Measurements from ENCODE around the gene RBP5.

Gene RBP5

GRCh38 chr12:7145671-7146070 is 17.0 kb upstream of the RBP5 start:
- DNase-seq (ENCODE audit: low spot score) = no peak

- peak; percentile 48 for DNase-seq (ENCODE audit: low spot score)
Measured at GRCh38 chr12:7144414-7145120, 15.9 kb upstream of the RBP5 start.

- no peak for DNase-seq (ENCODE audit: low spot score)
Measured at GRCh38 chr12:7143564-7143963, 14.9 kb upstream of the RBP5 start.

DNA sequence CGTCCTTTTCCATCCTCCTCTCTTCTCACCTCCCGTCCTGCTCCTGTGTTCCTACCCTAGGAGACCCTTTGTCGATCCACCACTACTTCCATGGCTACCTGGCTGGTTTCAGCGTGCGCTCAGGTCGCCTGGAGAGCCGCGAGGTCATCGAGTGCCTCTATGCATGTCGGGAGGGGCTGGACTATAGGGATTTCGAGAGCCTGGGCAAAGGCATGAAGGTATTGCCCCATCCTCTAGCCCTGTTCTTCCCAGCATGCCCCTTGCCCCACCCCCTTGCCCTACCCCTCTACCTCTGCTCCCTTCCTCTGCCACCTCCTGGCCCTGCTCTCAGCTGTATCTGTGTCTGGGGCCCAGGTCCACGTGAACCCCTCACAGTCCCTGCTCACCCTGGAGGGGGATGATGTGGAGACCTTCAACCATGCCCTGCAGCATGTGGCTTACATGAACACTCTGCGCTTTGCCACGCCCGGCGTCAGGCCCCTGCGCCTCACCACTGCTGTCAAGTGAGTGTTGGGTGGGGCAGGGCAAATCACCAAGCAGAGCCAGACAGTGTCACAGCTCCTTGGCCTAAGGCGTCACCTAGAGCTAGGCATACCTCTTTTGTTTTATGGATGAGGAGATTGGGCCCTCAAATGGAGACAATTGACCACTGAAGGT is 14.2 kb upstream of the RBP5 start:
- no peak for DNase-seq (ENCODE audit: low spot score)

DNA sequence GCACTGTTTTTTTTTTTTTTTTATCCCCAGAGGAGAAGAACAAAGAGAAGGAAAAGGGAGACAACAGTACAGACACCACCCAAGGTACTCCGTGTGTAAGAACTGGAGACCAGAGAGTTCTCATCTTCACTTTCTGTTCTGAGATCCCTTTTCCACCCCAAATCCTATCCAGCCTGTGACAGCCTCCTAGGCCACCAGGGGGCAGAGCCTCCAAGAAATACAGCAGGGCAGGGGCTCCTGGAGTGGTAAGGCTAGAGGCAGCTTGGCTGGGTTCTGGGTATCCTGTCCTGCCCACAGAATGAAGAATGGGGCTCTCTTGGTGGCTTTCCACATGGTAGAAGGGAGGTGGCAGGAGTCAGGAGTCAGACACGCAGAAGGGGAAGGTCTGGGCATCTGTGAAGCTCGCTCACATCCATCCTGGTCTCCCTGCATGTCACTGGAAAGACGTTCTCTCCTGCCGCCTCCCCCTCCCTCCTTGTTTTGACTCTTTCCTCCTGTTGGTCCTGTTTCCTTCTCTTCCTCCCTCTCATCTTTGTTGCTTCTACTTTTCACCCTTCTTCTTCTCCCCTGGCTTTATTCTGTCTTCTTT is 13.5 kb upstream of the RBP5 start:
- peak; percentile 80 for DNase-seq (ENCODE audit: low spot score)

DNA sequence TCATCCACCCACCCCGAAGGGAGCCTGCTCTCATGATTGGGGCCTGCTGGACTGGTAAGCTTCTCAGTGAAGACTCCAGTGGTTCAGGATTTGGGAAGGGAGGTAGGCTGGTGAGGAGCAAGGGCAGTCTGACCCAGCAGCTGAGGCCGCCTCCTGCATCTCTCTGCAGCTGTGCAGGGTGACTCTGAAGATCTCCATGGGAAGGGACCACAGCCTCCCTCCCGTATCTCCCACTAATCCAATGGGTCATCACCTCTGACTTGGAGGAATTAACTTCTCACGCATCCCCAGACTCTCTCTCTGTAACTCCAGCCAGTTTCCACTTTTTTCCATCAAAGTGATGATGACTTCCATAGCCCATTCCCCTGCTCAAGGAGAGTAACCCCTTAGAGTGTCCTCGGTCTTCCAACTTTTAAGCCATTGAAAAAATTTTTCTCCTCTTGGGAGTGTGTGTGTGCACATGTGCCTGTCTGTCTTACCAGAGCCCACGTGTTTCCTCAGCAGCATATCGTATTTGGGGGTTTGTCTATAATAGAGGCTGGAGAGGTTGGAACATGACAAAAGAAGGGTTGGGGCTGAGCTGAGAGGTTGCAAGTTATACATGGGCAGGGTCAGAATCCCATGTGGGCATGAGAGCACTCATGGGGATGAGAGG is 12.8 kb upstream of the RBP5 start:
- DNase-seq (ENCODE audit: low spot score) = no peak

DNA sequence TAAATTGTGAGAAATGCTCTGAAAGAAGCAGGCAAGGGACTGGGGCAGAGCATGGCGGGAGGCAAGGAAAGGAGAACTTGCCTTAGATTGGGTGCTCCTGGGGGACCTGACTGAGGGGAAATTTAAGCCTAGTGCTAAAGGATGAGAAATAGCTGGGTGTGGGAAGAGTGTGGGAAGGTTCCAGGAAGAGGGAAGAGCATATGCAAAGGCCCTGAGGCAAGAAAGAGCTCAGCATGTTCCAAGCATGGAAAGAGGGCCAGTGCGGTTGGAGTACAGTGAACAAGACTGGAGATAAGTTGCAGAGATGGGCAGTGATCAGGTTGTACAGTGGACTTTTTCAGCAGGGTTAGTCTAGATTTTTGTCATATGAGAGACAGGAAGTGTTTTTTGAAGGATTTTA is 10.5 kb upstream of the RBP5 start:
- DNase-seq (ENCODE audit: low spot score) = no peak

DNA sequence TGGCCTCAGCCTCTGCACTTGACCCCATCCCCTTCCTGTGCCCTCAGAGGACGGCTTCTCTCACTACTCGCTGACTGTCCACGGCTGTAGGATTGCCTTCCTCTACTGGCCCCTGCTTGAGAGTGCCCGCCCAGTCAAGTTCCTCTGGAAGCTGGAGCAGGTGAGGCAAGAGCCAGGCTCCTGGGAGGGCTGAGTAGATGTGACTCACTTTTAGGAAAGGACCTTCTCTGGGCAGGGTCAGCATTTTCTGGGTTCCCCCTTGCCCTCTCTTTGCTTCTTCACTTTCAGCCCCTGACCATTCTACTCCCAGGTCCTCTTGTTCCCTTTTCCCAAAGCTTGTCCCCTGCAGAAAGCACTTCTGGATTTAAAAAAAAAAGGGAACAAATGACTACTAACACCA is 9.2 kb upstream of the RBP5 start:
- DNase-seq (ENCODE audit: low spot score) = no peak

- DNase-seq (ENCODE audit: low spot score) = no peak
Measured at GRCh38 chr12:7136676-7137075, 8.0 kb upstream of the RBP5 start.

GRCh38 chr12:7136071-7136470 is 7.4 kb upstream of the RBP5 start:
- no peak for DNase-seq (ENCODE audit: low spot score)

DNA sequence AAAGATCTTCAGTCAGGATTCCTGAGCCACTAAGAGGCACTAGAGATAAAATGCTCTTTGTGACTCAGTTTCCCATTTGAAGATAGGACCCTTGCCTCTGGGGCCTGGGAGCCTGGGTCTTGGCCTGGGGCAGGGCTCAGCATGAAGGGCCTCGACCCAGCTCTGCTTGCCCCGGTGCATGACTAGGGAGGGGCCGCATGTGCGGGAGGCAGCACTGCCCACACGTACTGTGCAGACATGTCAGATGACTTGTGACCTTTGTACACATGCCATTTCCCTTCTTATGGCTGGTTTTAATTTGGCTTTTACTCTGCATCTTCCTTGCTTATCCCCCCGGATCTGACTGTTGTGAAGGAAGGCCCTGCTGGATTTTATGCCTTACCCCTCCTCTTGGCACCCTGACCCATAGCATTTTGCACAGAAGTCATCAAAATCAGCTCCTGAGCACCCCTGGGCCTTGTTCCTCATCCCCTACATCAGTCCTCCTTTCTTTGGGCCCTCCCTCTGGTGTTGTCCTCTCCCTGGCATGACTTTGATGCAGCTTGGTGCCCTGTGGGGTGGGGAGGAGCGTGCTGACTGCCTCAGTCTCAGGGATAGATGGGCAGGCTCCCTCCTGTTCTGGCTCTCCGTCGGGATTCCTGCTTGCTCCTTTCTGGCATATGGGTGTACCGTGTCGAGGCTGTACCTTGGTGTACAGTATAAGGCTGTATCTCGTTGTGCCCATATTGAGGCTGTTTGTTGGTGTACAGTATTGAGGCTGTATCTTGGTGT is 5.9 kb upstream of the RBP5 start:
- no peak for DNase-seq (ENCODE audit: low spot score)

DNA sequence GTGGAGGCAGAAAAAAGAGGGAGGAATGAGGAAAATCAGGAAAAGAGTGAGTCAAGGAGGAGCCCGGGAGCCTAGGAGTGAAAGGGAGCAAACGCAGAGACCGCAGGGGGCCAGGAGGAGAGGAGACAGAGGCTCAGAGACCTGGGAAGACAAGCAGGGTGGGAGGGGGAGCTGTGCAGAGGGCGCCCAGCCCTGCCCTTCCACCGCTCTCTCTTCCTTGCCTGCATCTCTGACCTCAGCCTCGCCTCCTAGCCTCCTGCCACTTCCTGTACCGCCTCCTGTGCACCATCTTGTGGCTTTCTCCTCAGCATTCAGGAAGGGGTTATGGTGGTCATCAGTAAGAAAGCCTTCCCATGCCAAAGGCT is 2.8 kb upstream of the RBP5 start:
- DNase-seq (ENCODE audit: low spot score) = no peak

GRCh38 chr12:7130701-7131501 is 2.2 kb upstream of the RBP5 start:
- peak; percentile 57 for DNase-seq (ENCODE audit: low spot score)

DNA sequence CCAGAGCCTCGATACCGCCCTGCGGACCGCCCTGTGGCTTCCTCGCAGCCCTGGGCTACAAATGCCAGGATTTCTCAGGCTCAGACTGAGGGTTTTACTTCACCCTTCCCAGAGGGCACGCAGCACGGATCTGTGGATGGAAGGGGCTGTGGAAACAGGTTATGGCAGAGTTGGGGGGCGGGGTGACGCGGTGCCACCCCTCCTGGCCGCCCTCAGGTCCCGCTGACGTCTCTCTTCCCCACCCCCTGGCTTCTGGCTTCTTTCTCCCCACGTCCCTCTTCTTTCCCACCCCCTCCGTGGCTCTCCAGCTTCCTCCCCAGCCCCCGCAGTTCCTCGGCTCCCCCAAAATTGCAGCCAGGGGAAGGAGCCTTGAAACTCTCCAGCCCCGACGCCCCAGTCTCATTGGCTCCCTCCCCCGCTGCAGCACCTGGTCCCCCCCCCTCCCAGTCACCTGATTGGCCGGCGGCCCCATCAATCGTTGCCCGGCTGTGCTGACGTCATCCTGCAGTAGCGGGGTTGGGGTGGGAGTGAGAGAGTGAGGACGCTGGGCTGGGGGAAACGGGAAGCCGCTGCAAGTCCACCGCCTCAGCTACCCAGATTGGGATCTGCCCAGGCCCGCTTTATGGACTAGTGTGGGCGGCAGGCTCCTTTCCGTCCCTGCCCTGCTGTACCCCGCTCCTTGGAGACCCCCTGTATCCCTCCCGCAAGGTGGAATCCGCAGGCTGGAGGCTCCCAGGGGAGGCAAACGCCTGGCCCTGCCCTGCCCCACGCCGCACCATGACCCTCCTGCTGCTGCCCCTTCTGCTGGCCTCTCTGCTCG is 1.4 kb upstream of the RBP5 start, which contains the start of gene CLSTN3:
TSS of gene CLSTN3 (plus strand) at position 500 of the 820 bp plus-strand sequence. CDS start at position 778, 278 bp downstream.
- peak; percentile 100 for DNase-seq (ENCODE audit: low spot score)

- DNase-seq (ENCODE audit: low spot score) = no peak
Measured at GRCh38 chr12:7129287-7129871, 690 bp upstream of the RBP5 start.

DNA sequence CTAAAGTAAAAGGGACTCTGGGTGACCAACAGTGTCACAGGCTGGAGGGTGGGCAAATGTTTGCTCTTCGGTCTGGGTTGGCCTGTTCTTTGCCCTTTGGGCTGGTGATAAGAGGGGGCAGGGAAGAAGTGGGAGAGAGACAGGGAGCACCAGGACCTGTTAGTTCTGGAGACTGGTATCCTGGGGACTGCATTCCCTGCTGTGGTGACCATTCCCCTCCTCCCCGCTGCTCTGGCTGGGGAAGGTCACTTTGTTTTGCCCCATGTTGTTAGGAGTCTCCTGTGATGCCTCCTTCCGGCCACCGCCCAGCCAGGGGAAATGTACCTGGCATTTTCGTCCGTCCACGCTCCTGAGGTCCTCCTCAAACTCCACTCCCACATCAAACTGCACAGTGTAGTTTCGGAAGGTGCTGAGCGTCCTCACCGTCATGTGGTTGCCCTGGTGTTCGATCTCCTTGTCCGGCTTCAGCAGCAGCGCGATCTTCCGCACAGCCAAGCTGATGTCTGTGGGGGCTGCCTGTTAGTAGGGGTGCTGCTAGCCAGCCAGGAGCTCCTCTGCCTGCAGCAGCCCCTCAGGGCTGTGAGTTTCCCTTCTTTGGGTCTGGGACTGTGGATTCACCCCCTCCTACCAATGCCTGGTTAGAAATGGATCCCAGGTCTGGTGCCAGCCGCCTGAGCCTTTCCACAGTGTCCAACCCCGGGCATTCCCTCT is 618 bp downstream of the RBP5 start:
- DNase-seq (ENCODE audit: low spot score) = no peak

DNA sequence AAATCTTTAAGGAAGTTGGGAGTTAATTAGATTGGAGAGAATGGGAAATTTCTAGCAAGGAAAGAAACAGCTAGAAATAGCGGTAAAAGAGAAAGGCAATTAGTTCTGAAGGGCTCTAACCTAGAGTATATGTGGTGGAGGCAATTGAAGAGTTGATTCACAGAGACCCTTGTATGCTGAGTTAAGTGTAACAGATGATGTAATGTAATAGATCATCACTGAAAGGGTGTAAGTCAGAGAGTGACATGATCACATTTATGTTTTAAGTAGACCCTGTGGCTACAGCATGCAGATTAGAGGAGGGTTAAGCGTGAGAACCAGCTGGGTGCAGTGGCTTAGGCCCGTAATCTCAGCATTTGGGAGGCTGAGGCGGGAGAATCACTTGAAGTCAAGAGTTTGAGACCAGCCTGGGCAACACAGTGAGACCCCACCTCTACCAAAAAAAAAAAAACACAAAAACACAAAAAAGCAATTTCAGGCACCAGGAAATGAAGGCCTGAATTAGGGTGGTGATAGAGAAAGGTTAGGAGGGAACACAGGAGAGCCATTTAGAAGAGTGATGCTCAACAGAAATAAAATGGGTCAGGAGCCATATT is 3.0 kb downstream of the RBP5 start:
- no peak for DNase-seq (ENCODE audit: low spot score)

GRCh38 chr12:7123806-7124522 is 4.7 kb downstream of the RBP5 start:
- no peak for DNase-seq (ENCODE audit: low spot score)

Data from hepatic stellate cell (primary cell).